Measurements from ENCODE around the gene KCNG2.

- TF ChIP-seq CTCF (IDR thresholded peaks at IDR 0.05; ENCODE audit: insufficient read depth, low read length, poor library complexity, severe bottlenecking) (no peak), EZH2phosphoT487 (conservative IDR thresholded peaks at IDR 0.05; ENCODE audit: low read length) (no peak)
Observed at GRCh38 chr18:79912994-79913831, 115.5 kb downstream of the KCNG2 start.

Data from SU-DHL-6 (cell line).